ENCODE data around the gene ZBTB32. TPM values are rescaled to one million over a fixed set of nuclear protein-coding genes. Genes with fewer than 3 reads are reported as not detected.
"Not testable (repeated sequence)": the region's sequence is repeated elsewhere in the genome, so short reads cannot be mapped to it uniquely, and the experiment has no call there.

Gene ZBTB32
- total RNA-seq, 6 donors from 2014 or later, result 0.20 to 0.55 (median 0.30) TPM; not detected in 3

DNA sequence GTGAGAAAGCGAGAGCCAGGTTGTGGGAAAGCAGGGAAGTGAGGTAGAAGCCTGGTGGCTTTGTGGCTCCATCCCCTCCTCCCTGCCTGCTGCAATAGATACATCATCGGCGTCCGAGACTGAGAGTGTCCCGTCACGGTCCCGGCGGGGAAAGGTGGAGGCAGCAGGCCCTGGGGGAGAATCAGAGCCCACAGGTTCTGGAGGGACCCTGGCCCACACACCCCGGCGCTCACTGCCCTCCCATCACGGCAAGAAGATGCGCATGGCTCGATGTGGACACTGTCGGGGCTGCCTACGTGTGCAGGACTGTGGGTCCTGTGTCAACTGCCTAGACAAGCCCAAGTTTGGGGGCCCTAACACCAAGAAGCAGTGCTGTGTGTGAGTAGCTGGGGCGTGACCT is 18.5 kb downstream of the ZBTB32 start:
- H3K9me3 ChIP-seq, result no peaks in the 10 kb centered on the region
- H3K27ac ChIP-seq, result no peak overlapping the region
- H3K27me3 ChIP-seq, result no peaks in the 10 kb centered on the region
- peaks cover 54 to 83% (median 74%) of the 10 kb centered on the region in 4 donors for H3K36me3 ChIP-seq
- DNase-seq (no peak), ATAC-seq (ENCODE audit: low FRiP score in 2 of 2) (no peak)
- H3K4me3 ChIP-seq, result no peak overlapping the region
- peaks cover 6 to 26% (median 14%) of the 10 kb centered on the region in 4 donors for H3K4me1 ChIP-seq
- WGBS, 2 donors, result 91 to 93% methylated on average over 15 to 16 of the region's 16 CpGs
- TF ChIP-seq, protein P1, sequence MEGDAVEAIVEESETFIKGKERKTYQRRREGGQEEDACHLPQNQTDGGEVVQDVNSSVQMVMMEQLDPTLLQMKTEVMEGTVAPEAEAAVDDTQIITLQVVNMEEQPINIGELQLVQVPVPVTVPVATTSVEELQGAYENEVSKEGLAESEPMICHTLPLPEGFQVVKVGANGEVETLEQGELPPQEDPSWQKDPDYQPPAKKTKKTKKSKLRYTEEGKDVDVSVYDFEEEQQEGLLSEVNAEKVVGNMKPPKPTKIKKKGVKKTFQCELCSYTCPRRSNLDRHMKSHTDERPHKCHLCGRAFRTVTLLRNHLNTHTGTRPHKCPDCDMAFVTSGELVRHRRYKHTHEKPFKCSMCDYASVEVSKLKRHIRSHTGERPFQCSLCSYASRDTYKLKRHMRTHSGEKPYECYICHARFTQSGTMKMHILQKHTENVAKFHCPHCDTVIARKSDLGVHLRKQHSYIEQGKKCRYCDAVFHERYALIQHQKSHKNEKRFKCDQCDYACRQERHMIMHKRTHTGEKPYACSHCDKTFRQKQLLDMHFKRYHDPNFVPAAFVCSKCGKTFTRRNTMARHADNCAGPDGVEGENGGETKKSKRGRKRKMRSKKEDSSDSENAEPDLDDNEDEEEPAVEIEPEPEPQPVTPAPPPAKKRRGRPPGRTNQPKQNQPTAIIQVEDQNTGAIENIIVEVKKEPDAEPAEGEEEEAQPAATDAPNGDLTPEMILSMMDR (IDR thresholded peaks at IDR 0.05), result no peak

GRCh38 chr19:35723671-35724070 is 19.3 kb downstream of the ZBTB32 start:
- Histone ChIP-seq H3K4me3 (no peak overlapping the region), H3K27ac (no peak overlapping the region), H3K27me3 (no peaks in the 10 kb centered on the region), H3K4me1 (peaks cover 6 to 22% (median 12%) of the 10 kb centered on the region in 4 donors), H3K36me3 (peaks cover 59 to 90% (median 82%) of the 10 kb centered on the region in 4 donors), H3K9me3 (no peaks in the 10 kb centered on the region)
- DNase-seq (no peak), ATAC-seq (ENCODE audit: low FRiP score in 2 of 2) (no peak)
- TF ChIP-seq, protein P1 (IDR thresholded peaks at IDR 0.05), result no peak
- no peak for TF ChIP-seq POLR2AphosphoS5 (IDR thresholded peaks at IDR 0.05)
- TF ChIP-seq POLR2A (IDR thresholded peaks at IDR 0.05), result no peak
- no peak for TF ChIP-seq EP300 (IDR thresholded peaks at IDR 0.05)
- 95 to 99% methylated on average over 23 to 24 of the region's 24 CpGs for WGBS, 2 donors

DNA sequence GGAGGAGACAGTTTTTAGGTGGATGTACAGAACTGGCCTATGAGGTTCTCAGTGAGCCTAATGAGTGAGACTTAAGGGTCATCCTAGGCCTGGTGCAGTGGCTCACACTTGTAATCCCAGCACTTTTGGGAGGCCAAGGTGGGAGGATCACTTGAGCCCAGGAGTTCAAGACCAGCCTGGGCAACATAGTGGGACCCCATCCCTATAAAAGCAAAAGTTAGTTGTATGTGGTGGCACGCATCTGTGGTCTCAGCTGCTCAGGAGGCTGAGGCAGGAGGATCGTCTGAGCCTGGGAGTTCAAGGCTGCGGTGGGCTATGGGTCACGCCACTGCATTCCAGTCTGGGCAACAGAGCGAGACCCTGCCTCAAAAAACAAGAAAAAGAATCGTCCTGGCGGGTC is 19.8 kb downstream of the ZBTB32 start:
- not testable (repeated sequence) for H3K4me3 ChIP-seq; H3K27me3 ChIP-seq; H3K9me3 ChIP-seq; DNase-seq; ATAC-seq (ENCODE audit: low FRiP score in 2 of 2); H3K27ac ChIP-seq
- 95% methylated on average over 7 of the region's 7 CpGs for WGBS, 2 donors
- H3K4me1 ChIP-seq, result peaks cover 2 to 17% (median 7%) of the 10 kb centered on the region in 4 donors
- peaks cover 64 to 95% (median 87%) of the 10 kb centered on the region in 4 donors for H3K36me3 ChIP-seq

- no peak overlapping the region for H3K4me3 ChIP-seq
- DNase-seq, result no peak
- no peak overlapping the region for H3K27ac ChIP-seq
- no peaks in the 10 kb centered on the region for H3K9me3 ChIP-seq
- H3K4me1 ChIP-seq, result peaks cover 0 to 13% (median 4%) of the 10 kb centered on the region in 4 donors
- H3K36me3 ChIP-seq, result peaks cover 68 to 99% (median 91%) of the 10 kb centered on the region in 4 donors
- no peak for ATAC-seq (ENCODE audit: low FRiP score in 2 of 2)
- WGBS, 2 donors, result 91 to 96% methylated on average over 5 to 12 of the region's 12 CpGs
- TF ChIP-seq, protein P1 (IDR thresholded peaks at IDR 0.05), result no peak
- TF ChIP-seq EP300 (IDR thresholded peaks at IDR 0.05) (no peak), POLR2AphosphoS5 (IDR thresholded peaks at IDR 0.05) (no peak), POLR2A (IDR thresholded peaks at IDR 0.05) (no peak)
- no peaks in the 10 kb centered on the region for H3K27me3 ChIP-seq
Measured at GRCh38 chr19:35724560-35724959, 20.2 kb downstream of the ZBTB32 start.

GRCh38 chr19:35725216-35725861 is 21.0 kb downstream of the ZBTB32 start:
- Histone ChIP-seq H3K27me3 (no peaks in the 10 kb centered on the region), H3K27ac (no peak overlapping the region), H3K4me1 (peaks cover 0 to 6% (median 0%) of the 10 kb centered on the region in 4 donors), H3K4me3 (no peak overlapping the region), H3K9me3 (no peaks in the 10 kb centered on the region), H3K36me3 (peaks cover 75 to 100% (median 95%) of the 10 kb centered on the region in 4 donors)
- WGBS, 2 donors, result 95 to 96% methylated on average over 13 to 22 of the region's 23 CpGs
- no peak for ATAC-seq (ENCODE audit: low FRiP score in 2 of 2)
- DNase-seq, result no peak
- TF ChIP-seq POLR2A (IDR thresholded peaks at IDR 0.05) (no peak), POLR2AphosphoS5 (IDR thresholded peaks at IDR 0.05) (no peak), EP300 (IDR thresholded peaks at IDR 0.05) (no peak)
- TF ChIP-seq, protein P1 (IDR thresholded peaks at IDR 0.05), result no peak

Measured in upper lobe of left lung (tissue), 6 donors.